ACHN (cell line): ENCODE data around the gene COCH.
"Not testable (repeated sequence)": the region's sequence is repeated elsewhere in the genome, so short reads cannot be mapped to it uniquely, and the experiment has no call there.

Source experiments
- DNase-seq: peaks from one replicate; pipeline ENCODE4 v3.0.0-alpha.2; 2015
- in situ Hi-C: cut with HindIII; loops from 2 replicates; pipeline ENCODE4 v1.10.0; 2017; ENCODE audit warnings: low sequenced_read_pairs, low pct_ligation_motif_present, low pct_unique_long_range_greater_than_20kb

Gene COCH

DNA sequence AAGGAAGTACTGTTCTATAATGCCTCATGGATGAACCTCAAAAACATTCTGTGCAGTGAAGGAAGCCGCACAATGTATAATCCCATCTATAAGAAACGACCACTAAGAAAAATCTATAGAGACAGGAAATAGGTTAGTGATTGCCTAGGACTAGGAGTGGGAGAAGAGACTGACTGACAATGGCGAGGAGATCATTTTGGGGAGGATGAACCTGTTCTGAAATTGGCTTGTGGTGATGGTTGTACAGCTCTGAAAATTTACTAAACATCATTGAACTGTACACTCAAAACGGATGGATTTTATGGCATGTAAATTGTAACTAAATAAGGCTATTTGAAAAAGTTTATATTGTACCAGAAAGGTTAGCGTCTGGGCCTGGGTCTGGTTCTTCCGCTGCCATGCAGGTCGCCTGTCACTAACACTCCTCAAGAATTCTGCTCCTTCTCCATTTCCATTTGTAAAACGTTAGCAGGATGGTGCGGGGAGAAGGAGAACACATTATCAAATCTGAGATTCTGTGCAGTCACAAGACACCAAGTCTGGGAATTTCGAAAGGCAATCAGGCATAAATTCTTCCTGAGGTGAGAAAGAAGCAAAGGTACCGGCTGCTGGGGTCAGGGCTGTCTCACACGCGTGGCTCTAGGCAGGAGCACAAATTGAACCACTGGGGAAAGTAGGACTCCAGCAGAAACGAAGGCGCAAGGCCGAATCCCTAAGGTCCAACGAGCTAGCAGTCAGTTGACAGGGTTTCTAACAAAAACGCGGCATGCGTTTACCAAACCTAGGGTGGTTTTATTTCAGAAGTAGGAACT is 845 bp upstream of the COCH start:
- in situ Hi-C loops = no loop called here
- DNase-seq = no peak

DNA sequence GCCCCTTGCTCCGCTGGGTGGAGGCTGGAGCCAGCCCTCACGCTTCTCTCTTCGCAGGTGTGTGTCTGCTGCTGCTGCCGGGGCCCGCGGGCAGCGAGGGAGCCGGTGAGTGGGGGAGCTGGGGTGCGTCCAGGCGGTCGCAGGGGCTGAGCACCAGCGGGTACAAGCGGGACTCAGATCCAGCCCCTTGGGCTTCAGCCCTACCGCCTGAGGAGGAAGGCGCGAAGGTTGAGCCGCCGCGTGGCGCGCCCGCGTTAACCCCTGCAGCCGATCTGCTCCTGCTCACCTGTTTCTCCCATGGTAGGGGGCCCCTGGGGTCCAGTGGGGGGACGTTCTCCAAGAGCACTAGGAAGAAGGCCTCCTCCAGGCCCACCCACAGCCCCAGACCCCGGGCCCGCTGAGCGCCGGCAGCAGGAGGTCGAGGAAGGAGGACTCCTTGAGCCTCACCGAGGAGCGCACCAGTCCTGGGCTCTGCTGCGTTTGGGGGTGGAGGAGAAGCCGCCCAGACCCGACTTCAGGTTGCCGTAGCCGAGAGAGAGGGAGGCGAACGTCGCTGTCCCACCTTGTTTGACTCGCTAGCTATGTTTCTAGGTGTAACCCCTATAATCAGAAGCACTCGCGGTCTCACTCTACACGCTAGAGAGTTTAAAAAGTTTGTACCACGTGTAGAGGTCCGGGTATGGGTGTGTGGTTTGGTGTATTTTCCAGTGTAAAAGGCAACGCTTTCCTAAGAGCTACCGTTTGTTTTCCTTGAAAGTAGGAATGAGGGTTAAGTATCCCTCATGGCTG is 834 bp downstream of the COCH start:
- peak; percentile 1 for DNase-seq
- in situ Hi-C loops = no loop called here

DNA sequence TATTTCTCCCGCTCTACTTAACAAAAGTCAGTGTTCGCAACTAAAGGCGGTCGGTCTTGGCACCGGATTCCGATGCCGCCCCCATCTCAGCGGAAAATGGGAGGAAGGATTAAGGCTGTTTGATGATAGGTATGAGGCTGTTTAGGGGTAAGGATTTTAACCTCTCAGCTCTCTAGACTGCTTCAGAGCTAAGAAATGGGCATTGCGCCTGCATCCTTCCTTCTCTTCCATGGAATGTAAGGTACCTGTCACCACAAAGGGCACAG is 1.4 kb downstream of the COCH start:
- in situ Hi-C loops = no loop called here
- no peak for DNase-seq

DNA sequence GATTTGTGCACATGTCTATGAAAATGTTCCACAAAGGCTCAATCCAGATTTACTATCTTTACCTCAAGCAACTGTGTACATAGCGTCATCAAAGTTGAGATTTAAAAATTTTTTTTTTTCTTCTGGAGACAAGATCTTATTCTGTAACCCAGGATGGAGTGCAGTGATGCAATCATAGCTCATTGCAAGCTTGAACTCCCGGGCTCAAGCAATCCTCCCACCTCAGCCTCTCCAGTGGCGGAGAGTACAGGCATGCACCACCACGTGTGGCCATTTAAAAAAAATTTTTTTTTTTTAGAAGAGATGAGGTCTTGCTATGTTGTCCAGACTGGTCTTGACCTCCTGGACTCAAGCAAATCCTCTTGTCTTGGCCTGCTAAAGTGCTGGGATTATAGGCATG is 2.3 kb downstream of the COCH start:
- DNase-seq = no peak
- in situ Hi-C loops = no loop called here

DNA sequence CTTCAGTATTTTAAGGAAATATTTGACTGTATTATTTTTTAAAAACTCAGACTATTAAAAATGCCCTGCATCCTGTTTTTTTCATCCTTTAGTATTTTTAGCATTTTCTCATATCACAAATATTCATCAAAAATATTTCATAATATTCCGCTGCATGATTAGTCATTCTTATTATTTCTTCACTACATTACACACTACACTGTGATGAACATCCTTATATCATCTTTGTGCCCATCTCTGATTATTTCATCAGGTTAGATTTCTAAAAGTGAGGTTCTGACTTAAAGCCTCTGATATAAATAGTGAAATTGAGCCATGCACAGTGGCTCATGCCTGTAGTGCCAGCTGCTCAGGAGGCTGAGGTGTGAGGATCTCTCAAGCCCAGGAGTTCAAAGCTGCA is 8.1 kb downstream of the COCH start:
- in situ Hi-C loops = no loop called here
- no peak for DNase-seq

DNA sequence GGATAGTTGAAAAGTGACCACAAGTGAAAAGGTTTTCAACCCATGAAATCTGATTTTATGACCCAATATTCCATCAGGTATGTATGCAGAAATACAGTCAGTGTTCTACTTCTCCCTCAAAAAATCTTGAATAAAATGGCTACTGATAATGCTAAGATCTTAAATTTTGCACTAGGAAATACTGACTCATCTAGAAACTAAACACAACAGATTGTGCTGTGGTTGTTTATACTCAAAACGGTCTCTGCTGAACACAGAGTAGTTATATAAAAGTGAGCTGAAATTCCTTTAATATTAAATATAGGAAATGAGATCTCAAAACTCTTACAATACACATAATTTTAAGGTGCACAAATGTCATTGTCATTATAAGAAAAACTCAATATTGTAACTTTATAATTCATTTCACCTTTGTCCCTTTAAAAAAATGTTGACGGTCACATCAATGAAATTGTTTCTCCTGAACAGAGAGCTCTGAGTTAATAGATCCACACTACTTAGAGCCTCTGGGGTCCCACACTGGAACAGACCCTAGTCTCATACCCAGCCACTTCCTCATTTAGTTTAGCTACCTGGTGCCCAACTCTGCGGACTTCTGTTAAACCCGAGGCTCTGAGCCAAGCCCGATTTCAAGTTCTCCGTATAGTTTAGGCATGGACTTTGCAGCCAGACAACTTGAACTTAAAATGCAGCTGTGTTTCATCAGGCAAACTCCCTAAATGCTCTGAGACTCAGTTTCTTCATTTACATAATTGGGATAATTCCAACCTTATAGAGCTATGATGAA is 9.3 kb downstream of the COCH start:
- in situ Hi-C loops = no loop called here
- no peak for DNase-seq

DNA sequence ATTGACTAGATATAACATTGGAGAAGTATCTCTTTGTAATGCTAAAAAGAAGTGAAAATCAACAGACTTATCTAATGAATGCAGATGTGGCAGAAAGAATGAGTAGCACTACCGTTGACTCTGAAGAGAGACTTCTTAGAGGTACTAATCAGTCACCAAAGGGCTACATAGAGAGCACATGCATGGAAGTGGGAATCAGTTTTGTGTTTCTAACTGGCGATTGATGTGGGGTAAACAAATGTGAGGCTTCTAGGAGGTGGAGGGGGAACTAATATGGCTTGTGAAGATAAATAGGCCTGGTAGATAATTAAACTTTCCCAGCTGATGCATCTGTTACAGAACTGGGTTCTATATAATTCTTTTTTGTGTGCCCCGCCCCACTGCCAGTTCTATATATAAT is 10.5 kb downstream of the COCH start:
- DNase-seq = no peak
- in situ Hi-C loops = no loop called here

DNA sequence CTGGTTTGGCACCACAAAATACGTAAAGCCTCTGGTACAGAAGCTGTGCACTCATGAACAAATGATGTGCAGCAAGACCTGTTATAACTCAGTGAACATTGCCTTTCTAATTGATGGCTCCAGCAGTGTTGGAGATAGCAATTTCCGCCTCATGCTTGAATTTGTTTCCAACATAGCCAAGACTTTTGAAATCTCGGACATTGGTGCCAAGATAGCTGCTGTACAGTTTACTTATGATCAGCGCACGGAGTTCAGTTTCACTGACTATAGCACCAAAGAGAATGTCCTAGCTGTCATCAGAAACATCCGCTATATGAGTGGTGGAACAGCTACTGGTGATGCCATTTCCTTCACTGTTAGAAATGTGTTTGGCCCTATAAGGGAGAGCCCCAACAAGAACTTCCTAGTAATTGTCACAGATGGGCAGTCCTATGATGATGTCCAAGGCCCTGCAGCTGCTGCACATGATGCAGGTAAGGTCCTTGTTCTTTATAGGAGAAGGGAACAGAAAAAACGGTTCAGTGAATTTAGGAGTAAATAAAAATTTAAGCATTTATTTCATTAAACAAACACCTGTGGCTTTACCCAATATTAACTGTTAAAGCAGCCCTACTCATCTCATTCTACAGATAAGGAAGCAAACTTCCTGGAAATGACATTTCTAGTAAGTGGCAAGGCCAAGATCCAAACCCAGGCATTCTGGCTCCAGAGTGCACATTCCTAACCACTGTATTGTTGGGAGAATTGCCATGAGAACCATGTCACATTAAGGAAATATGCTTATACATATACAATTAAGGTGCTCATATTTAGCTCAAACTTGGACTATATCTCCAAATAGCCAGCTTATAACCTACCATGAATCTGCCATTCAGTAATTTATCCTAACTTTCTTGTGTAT is 11.7 kb downstream of the COCH start:
- no peak for DNase-seq
- in situ Hi-C loops = no loop called here

DNA sequence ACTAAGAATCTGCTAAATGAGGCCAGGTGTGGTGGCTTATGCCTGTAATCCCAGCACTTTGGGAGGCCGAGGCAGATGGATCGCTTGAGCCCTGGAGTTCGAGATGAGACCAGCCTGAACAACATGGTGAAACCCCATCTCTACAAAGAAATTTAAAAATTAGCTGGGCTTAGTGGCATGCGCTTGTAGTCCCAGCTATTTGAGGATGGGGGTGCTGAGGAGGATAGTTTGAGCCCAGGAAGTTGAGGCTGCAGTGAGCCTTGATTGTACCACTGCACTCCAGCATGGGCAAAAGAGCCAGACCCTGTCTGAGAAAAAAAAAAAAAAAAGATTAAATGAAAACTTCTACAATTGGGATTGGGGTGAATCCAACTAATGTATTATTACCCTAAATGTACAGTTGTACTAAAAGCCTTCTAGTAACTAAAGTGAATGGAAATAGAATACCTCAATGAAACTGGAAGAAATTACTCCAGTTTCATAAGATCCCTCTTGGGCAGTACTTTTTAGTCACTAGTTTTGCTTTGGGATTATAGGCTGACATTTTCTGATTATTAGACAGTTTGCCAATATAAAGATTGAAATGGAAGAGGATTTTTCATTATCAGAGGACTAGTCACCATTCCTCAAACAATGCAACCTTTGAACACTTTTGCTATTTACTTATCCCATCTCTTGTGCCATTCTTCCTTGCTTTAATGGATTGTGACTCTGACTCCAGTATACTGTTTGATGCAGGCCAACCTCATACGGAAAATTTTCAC is 14.3 kb downstream of the COCH start:
- in situ Hi-C loops = no loop called here
- DNase-seq = no peak

DNA sequence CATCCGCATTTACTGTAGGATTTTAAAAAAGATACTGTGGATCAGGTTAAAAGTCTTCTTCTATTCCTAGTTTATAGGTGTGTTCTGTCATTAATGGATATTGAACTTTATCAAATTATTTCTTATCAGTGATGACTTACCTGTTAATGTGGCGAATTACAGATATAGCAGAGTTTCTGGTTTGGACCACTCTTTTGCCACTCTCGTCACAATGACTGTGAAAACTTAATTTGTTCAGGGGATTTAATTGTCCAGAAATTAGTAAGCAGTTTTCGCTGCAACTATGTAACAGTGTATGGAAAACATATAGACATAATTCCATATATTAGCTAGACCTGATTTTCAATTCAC is 14.9 kb downstream of the COCH start:
- in situ Hi-C loops = no loop called here

DNA sequence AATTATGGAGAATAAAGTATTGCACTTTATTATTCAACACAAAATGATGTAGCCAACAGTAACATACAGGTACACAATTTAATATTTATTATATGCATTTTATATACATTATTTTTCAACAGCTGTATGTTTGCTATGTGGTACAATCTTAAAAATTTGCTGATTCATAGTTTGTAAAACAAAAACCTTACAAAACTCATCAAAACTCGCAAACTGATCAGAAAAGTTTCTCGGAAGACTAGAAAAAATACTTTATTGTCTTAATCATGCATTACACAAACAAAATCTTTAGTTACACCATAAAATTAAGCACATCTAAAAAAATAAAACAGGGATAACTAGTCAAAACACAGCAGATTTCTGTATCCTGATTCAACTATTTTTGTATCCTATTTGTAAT is 19.5 kb downstream of the COCH start:
- DNase-seq = no peak
- in situ Hi-C loops = no loop called here

More for the DNA sequence above, 14.9 kb downstream of the COCH start:
- DNase-seq = no peak

DNA sequence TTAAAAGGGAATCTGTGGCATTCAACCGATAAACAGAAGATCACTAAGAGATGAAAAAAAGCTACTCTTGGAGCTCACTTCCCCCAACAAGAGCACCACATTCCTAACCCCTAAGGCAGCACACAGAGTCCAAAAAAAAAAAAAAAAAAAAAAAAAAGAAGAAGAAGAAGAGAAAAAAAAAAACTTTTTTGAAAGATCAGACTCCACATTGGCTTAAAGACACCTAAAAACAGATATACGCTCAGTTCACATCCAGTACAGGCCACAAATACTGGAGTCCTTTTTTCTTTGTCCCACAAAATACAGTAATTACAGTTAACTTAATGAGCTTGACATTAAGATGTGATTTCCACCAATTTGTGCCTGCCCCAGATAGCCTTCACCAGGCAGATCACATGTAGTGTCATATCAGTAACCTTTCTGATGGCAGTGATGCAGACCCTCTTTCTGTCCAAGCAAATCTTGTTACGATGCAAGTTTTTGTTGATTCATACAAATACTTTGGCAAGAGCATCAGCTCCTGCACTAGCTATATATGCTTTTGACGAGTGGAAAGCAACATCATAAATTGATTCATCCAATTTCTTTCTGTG is 20.7 kb downstream of the COCH start:
- in situ Hi-C loops = no loop called here
- DNase-seq = no peak

DNA sequence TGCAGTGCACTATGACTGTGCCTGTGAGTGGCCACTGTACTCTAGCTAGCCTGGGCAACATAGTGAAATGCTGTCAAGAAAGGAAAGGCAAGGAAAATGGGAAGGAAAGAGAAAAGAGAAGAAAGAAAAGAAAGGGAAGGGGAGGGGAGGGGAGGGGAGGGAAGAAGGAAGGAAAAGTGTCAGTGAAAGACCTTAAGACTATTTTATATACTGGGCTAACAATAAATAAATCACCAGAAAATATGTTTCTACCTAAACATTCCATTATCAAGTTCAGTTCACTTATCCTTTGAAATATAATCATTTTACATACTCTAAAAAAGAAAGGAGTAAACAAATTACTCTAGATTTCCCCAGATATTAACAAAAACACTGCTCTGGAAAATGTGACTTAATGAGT is 22.1 kb downstream of the COCH start:
- DNase-seq = no peak
- in situ Hi-C loops = no loop called here

DNA sequence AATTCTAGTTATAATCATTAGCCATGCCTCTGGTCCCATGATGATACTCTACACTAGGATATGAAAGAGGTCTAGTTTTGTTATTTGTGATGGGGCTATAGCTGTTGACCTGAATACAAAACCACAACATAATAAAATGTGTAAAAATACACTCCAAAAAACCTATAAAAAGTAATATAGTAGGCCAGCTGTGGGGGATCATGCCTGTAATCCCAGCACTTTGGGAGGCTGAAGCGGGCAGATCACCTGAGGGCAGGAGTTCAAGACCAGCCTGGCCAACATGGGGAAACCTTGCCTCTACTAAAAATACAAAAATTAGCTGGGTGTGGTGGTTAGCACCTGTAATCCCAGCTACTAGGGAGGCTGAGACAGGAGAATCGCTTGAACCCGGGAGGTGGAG is 22.8 kb downstream of the COCH start:
- DNase-seq, in situ Hi-C loops: not testable (repeated sequence)

DNA sequence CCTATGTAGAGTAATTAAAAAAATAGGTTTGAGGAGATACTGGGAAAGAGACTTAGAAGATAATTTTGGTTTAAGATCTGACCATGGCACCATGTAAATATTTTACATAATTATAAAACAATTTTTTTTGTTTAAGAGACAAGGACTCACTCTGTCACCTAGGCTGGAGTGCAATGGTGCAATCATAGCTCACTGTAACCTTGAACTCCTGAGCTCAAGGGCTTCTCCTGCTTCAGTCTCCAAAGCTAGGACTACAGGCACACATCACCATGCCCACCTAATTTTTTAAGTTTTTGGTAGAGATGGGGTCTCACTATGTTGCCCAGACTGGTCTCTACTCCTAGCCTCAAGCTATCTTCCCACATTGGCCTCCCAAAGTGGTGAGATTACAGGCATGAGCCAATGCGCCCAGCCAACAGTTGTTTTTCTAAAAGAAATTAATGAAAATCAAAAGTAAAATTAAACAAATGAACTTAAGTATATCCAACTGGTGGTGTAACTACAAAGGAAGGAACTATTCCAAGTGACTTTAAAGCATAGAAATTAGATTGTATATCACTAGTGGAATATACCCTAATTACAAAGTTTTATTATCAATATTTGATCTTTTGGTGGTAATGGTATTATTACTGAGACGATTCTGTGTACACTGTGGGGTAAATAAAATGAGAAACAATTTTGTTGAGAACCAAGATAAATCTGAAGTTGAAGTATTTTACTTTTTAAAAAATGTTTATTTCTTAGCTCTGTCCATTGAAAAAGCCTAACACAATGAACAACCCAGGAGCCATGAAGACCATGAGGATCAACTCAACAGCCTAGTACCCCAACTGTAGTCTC is 29.1 kb downstream of the COCH start:
- in situ Hi-C loops = no loop called here
- DNase-seq = no peak

DNA sequence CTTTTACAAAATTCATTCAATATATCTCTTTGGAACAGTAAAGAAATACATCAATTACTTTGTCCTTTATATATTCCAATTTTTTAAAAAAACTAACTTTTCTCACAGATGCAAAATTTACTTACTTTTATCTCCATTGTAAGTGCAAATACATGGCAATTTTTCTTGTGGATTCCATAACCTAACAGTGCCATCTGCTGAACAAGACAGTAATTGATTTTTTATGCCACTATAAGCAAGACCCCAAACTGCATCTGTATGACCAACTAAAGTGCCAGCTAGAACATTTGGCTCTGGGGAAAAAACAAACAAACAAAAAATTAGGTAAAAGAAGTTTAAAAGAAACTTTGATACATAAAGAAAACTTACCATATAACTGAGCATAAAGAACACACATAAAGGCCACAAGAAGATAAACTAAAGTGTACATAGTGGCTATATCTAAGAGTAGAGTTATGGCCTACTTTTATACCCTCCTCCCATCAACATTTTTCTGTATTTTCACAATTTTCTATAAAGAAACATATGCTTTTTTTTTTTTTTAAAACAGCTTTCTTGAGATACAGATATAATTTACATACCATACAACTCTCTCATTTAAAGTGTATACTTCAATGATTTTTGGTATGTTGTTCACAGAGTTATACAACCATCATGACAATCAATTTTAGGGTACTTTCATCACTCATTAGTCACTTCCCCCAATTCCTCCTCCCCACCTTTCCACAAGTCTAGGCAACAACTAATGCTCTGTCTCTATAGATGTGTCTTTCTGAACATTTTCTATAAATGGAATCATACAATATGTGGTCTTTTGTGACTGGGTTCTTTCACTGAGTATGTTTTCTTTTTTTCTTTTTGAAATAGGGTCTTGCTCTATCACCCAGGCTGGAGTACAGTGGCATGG is 32.6 kb downstream of the COCH start:
- peak; percentile 28 for DNase-seq
- in situ Hi-C loops = no loop called here
